B cell (primary cell): ENCODE data around the gene ETV6.

Experiments used
- EZH2 ChIP-seq: IDR thresholded peaks from 2 replicates; pipeline ENCODE4 v1.6.1; 2012; ENCODE audit warnings: borderline replicate concordance, low read depth, mild to moderate bottlenecking, moderate library complexity, low read length; ENCODE audit not compliant: insufficient read depth, poor library complexity, severe bottlenecking
- TF ChIP-seq, protein P1 (sequence below): fragments of 200-600 bp; IDR thresholded peaks from one replicate; pipeline ENCODE4 v1.8.0; 2022; ENCODE audit warnings: antibody characterized with exemption, mild to moderate bottlenecking

DNA sequence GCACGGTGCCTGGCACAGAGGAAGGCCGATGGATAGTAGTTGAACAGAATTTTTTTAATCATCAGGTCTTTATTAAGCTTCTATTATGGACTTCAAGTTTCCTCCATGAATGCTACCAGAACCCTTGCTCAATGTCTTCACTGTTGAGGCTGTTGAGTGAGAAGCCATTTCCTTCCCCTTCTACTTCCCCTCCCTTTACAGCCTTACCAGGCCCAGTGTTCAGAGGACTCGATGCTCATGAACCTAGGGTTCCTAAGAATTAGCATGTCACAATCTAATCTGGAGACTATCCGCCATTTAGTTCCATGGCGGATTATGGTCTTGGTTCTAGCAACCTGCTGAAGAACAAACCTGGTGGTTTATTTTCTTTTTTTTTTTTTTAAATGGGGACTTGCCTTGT lies 17.7 kb downstream of the ETV6 start:
- TF ChIP-seq, protein P1, sequence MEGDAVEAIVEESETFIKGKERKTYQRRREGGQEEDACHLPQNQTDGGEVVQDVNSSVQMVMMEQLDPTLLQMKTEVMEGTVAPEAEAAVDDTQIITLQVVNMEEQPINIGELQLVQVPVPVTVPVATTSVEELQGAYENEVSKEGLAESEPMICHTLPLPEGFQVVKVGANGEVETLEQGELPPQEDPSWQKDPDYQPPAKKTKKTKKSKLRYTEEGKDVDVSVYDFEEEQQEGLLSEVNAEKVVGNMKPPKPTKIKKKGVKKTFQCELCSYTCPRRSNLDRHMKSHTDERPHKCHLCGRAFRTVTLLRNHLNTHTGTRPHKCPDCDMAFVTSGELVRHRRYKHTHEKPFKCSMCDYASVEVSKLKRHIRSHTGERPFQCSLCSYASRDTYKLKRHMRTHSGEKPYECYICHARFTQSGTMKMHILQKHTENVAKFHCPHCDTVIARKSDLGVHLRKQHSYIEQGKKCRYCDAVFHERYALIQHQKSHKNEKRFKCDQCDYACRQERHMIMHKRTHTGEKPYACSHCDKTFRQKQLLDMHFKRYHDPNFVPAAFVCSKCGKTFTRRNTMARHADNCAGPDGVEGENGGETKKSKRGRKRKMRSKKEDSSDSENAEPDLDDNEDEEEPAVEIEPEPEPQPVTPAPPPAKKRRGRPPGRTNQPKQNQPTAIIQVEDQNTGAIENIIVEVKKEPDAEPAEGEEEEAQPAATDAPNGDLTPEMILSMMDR: no peak
- TF ChIP-seq EZH2: no peak
